CD4-positive, alpha-beta T cell treated with Interleukin-17A for 1 hour (primary cell): Measurements from ENCODE around the gene C10orf95.

Experiments used
- DNase-seq: peaks from one replicate; pipeline ENCODE4 v3.0.0-alpha.2; 2020

C10orf95 gene

GRCh38 chr10:102433619-102434046 is 17.7 kb downstream of the C10orf95 start:
- DNase-seq: no peak

- peak; percentile 97 for DNase-seq
Observed at GRCh38 chr10:102432162-102432950, 19.0 kb downstream of the C10orf95 start, which contains the start of gene CUEDC2. Gene CUEDC2 (minus strand): TSS chr10:102432574. CDS start chr10:102425188, 7,386 bp downstream.

GRCh38 chr10:102431452-102432124 is 19.8 kb downstream of the C10orf95 start:
- no peak for DNase-seq

- no peak for DNase-seq
Observed at GRCh38 chr10:102429468-102429867, 21.9 kb downstream of the C10orf95 start.

- no peak for DNase-seq
Observed at GRCh38 chr10:102426803-102427287, 24.5 kb downstream of the C10orf95 start.

GRCh38 chr10:102425444-102425843 is 25.9 kb downstream of the C10orf95 start:
- DNase-seq: no peak

GRCh38 chr10:102424916-102425315 is 26.4 kb downstream of the C10orf95 start:
- DNase-seq: no peak

- no peak for DNase-seq
Observed at GRCh38 chr10:102424145-102424544, 27.2 kb downstream of the C10orf95 start.

GRCh38 chr10:102423372-102423968 is 27.9 kb downstream of the C10orf95 start:
- no peak for DNase-seq

- DNase-seq: peak; percentile 53
Observed at GRCh38 chr10:102422545-102423129, 28.7 kb downstream of the C10orf95 start.

GRCh38 chr10:102421757-102422512 is 29.4 kb downstream of the C10orf95 start:
- peak; percentile 30 for DNase-seq

GRCh38 chr10:102421507-102421756 is 29.9 kb downstream of the C10orf95 start:
- DNase-seq: no peak

GRCh38 chr10:102420714-102421506 is 30.4 kb downstream of the C10orf95 start, which contains the start of gene FBXL15:
Gene FBXL15 (plus strand): TSS chr10:102420836. CDS start chr10:102421130, 294 bp downstream.
- peak; percentile 97 for DNase-seq

- DNase-seq: no peak
Observed at GRCh38 chr10:102420181-102420713, 31.1 kb downstream of the C10orf95 start.

GRCh38 chr10:102419269-102420180 is 31.8 kb downstream of the C10orf95 start:
- DNase-seq: peak; percentile 70

GRCh38 chr10:102418622-102419268 is 32.6 kb downstream of the C10orf95 start, which contains the start of gene PSD:
Gene PSD (minus strand): TSS chr10:102418785. CDS start chr10:102417038, 1,747 bp downstream.
- no peak for DNase-seq

- no peak for DNase-seq
Observed at GRCh38 chr10:102416695-102417094, 34.6 kb downstream of the C10orf95 start.

GRCh38 chr10:102416283-102416682 is 35.1 kb downstream of the C10orf95 start:
- no peak for DNase-seq

GRCh38 chr10:102414749-102415148 is 36.6 kb downstream of the C10orf95 start:
- no peak for DNase-seq
